Loucy (cell line): Measurements from ENCODE around the gene PSMD13.
"Not testable (repeated sequence)": the region's sequence is repeated elsewhere in the genome, so short reads cannot be mapped to it uniquely, and the experiment has no call there.

Experiments used
- H2AFZ ChIP-seq: fragments of 200-600 bp; sonication (generic); 2 replicates; pipeline ENCODE4 v1.6.0; 2016; ENCODE audit warnings: antibody characterized with exemption, mild to moderate bottlenecking, low read length, moderate library complexity
- H3F3A ChIP-seq: fragments of 200-600 bp; 2 replicates; pipeline ENCODE4 v1.6.0; 2016; ENCODE audit warnings: antibody characterized with exemption, low read depth, mild to moderate bottlenecking
- H3K27me3 ChIP-seq: fragments of 200-600 bp; sonication (generic); 2 replicates; pipeline ENCODE4 v1.6.1; 2014; ENCODE audit warnings: low read length, mild to moderate bottlenecking; ENCODE audit not compliant: insufficient read depth, poor library complexity, severe bottlenecking
- H3K36me3 ChIP-seq: fragments of 200-600 bp; sonication (generic); 2 replicates; pipeline ENCODE4 v1.6.1; 2016; ENCODE audit warnings: low read length; ENCODE audit not compliant: insufficient read depth
- H3K4me1 ChIP-seq: fragments of 200-600 bp; sonication (generic); 2 replicates; pipeline ENCODE4 v1.5.1; 2014; ENCODE audit warnings: low read length, mild to moderate bottlenecking; ENCODE audit not compliant: insufficient read depth, poor library complexity, severe bottlenecking
- H3K4me2 ChIP-seq: fragments of 200-600 bp; sonication (generic); 2 replicates; pipeline ENCODE4 v1.6.0; 2014; ENCODE audit warnings: antibody characterized with exemption, low read length, low read depth, mild to moderate bottlenecking; ENCODE audit not compliant: poor library complexity, severe bottlenecking
- H3K4me3 ChIP-seq: fragments of 200-600 bp; sonication (generic); 2 replicates; pipeline ENCODE4 v1.5.1; 2014; ENCODE audit warnings: low read length, mild to moderate bottlenecking, mixed read lengths; ENCODE audit not compliant: poor library complexity, severe bottlenecking
- H3K79me2 ChIP-seq: fragments of 200-600 bp; sonication (generic); 2 replicates; pipeline ENCODE4 v1.6.1; 2014; ENCODE audit warnings: low read length; ENCODE audit not compliant: insufficient read depth
- H3K9ac ChIP-seq: fragments of 200-600 bp; sonication (generic); 2 replicates; pipeline ENCODE4 v1.6.0; 2014; ENCODE audit warnings: mild to moderate bottlenecking, low read depth, low read length, moderate library complexity; ENCODE audit not compliant: poor library complexity, severe bottlenecking
- H3K9me2 ChIP-seq: fragments of 200-600 bp; sonication (generic); replicated peaks from 2 replicates; pipeline ENCODE4 v1.6.1; 2016; ENCODE audit warnings: low read depth, low read length, mixed read lengths
- H3K9me3 ChIP-seq: fragments of 200-600 bp; sonication (generic); 2 replicates; pipeline ENCODE4 v1.6.1; 2014; ENCODE audit warnings: mild to moderate bottlenecking, antibody characterized with exemption, low read length, low read depth; ENCODE audit not compliant: insufficient read depth
- H4K20me1 ChIP-seq: fragments of 200-600 bp; sonication (generic); 2 replicates; pipeline ENCODE4 v1.6.0; 2014; ENCODE audit warnings: antibody characterized with exemption, low read length, mild to moderate bottlenecking; ENCODE audit not compliant: insufficient read depth, poor library complexity, severe bottlenecking
- CTCF ChIP-seq: fragments of 200-600 bp; sonication (generic); conservative IDR thresholded peaks from 2 replicates; pipeline ENCODE4 v1.5.1; 2014; ENCODE audit warnings: mild to moderate bottlenecking, antibody characterized with exemption, low read length
- EZH2phosphoT487 ChIP-seq: fragments of 200-600 bp; IDR thresholded peaks from 2 replicates; pipeline ENCODE4 v1.6.1; 2018; ENCODE audit warnings: antibody characterized with exemption, mild to moderate bottlenecking, moderate library complexity, borderline replicate concordance

Gene PSMD13

DNA sequence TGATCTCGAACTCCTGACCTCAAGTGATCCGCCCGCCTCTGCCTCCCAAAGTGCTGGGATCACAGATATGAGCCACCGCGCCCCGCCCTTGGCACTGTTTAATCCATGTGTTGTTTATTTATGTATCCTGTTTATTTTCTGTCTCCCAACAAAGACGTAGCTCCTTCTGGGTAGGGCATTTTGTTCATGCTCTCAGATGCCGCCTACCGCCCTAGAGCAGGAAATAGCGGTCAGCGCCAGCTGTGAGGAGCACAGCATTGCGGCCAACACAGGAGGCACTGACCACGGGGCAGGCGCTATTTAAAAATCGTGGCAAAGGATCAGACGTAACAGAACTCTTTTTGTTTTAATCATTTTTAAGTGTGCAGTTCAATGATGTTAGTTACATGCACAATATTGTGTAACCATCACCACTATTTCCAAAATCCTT lies 32.0 kb downstream of the PSMD13 start:
- peak; percentile 31 for TF ChIP-seq CTCF
- not testable (repeated sequence) for H3K9me3 ChIP-seq, H3K27me3 ChIP-seq, H3K36me3 ChIP-seq, H3K9me2 ChIP-seq, H4K20me1 ChIP-seq, H3K79me2 ChIP-seq
- Histone ChIP-seq H3K4me3 (peak overlapping the region; percentile 75), H3K4me2 (peak overlapping the region; percentile 92), H3F3A (peaks cover 11% of the 10 kb centered on the region; the same call in 1 of the 2 replicates), H3K9ac (peak overlapping the region; percentile 86), H2AFZ (peak overlapping the region; percentile 53), H3K4me1 (peaks cover 23% of the 10 kb centered on the region)

DNA sequence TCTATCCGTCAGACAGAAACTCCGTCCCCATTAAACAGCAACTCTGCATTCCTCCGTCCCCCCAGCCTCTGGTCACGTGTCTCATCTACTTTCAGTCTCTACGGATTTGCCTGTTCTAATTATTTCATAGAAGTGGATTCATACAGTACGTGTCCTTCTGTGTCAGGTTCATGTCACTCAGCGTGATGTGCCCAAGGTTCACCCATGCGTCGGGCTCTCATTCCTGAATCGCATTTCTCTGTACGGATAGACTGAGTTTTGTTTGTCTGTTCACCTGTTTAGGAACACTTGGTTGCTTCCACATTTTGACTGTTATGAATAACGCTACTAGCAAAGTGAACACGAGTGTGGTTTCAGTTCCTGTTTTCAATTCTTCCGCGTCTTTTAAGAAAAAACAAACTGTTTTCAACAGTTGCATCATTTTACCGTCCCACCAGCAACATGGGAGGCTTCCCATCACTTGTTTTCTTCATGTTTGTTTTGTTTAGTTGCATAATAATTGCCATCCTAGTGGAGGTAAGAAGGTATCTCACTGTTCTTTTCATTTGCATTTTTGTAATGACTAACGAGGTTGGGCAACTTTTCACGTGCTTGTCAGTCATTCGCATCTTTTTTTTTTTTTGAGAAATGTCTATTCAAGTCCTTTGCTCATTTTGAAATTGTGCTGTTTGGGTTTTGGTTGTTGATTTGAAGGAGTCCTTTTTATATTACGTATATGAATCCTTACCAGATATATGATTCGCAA lies 32.5 kb downstream of the PSMD13 start:
- TF ChIP-seq CTCF, result peak; percentile 23; the same call in 1 of the 2 replicates
- no peak for TF ChIP-seq EZH2phosphoT487

GRCh38 chr11:270451-271318 lies 33.9 kb downstream of the PSMD13 start:
- no peaks in the 10 kb centered on the region for H4K20me1 ChIP-seq
- H3K79me2 ChIP-seq, result peaks cover 6% of the 10 kb centered on the region; the same call in 1 of the 2 replicates
- peaks cover 23% of the 10 kb centered on the region for H3K4me1 ChIP-seq
- peak overlapping the region; percentile 50 for H3K9ac ChIP-seq
- TF ChIP-seq EZH2phosphoT487 (no peak), CTCF (no peak)
- H3K4me2 ChIP-seq, result peak overlapping the region; percentile 92
- no peak overlapping the region for H2AFZ ChIP-seq
- no peaks in the 10 kb centered on the region for H3K27me3 ChIP-seq
- no peaks in the 10 kb centered on the region for H3K9me3 ChIP-seq
- H3K4me3 ChIP-seq, result no peak overlapping the region
- H3F3A ChIP-seq, result peaks cover 11% of the 10 kb centered on the region; the same call in 1 of the 2 replicates
- no peaks in the 10 kb centered on the region for H3K9me2 ChIP-seq
- H3K36me3 ChIP-seq, result no peaks in the 10 kb centered on the region

More for the DNA sequence above, 32.5 kb downstream of the PSMD13 start:
- no peaks in the 10 kb centered on the region for H4K20me1 ChIP-seq
- H3K79me2 ChIP-seq, result peaks cover 6% of the 10 kb centered on the region; the same call in 1 of the 2 replicates
- H3K4me1 ChIP-seq, result peaks cover 23% of the 10 kb centered on the region
- no peaks in the 10 kb centered on the region for H3K27me3 ChIP-seq
- H3F3A ChIP-seq, result peaks cover 11% of the 10 kb centered on the region; the same call in 1 of the 2 replicates
- H3K9me3 ChIP-seq, result no peaks in the 10 kb centered on the region
- peak overlapping the region; percentile 86 for H3K9ac ChIP-seq
- peak overlapping the region; percentile 92 for H3K4me2 ChIP-seq
- no peaks in the 10 kb centered on the region for H3K9me2 ChIP-seq
- peak overlapping the region; percentile 53 for H2AFZ ChIP-seq
- H3K4me3 ChIP-seq, result peak overlapping the region; percentile 75
- H3K36me3 ChIP-seq, result no peaks in the 10 kb centered on the region
